ENCODE measurements around the gene SEMA5B.

GRCh38 chr3:123072152-123072551 is 44.6 kb upstream of the SEMA5B start:
- TF ChIP-seq HDGF (IDR thresholded peaks at IDR 0.05; ENCODE audit: borderline replicate concordance) (no peak), L3MBTL2 (conservative IDR thresholded peaks at IDR 0.05) (no peak), ARNT (IDR thresholded peaks at IDR 0.05) (no peak), ELF4 (IDR thresholded peaks at IDR 0.05) (no peak), PKNOX1 (IDR thresholded peaks at IDR 0.05) (no peak), SP1 (IDR thresholded peaks at IDR 0.05) (no peak), TARDBP (IDR thresholded peaks at IDR 0.05) (no peak), BHLHE40 (IDR thresholded peaks at IDR 0.05; ENCODE audit: borderline replicate concordance) (no peak), NFRKB (IDR thresholded peaks at IDR 0.05) (no peak), SUZ12 (IDR thresholded peaks at IDR 0.05) (no peak), FOXM1 (IDR thresholded peaks at IDR 0.05; ENCODE audit: borderline replicate concordance) (no peak), CTBP1 (IDR thresholded peaks at IDR 0.05; ENCODE audit: borderline replicate concordance) (no peak)

All from HEK293T (cell line).